G401.6 (cell line): ENCODE data around the gene LHX3.

Experiments used
- FAIRE-seq: peaks from 2 replicates; lab custom pipeline; 2012; peaks lifted over from hg19 to GRCh38; lab: Jason Lieb, UNC

Gene LHX3

GRCh38 chr9:136192289-136193126 is 12.4 kb downstream of the LHX3 start:
- FAIRE-seq = no peak

- FAIRE-seq = no peak
These were observed 13.0 kb downstream of the LHX3 start for GRCh38 chr9:136191960-136192286.

GRCh38 chr9:136191099-136191959 is 13.6 kb downstream of the LHX3 start:
- no peak for FAIRE-seq

GRCh38 chr9:136190656-136191055 is 14.3 kb downstream of the LHX3 start:
- no peak for FAIRE-seq

GRCh38 chr9:136190237-136190601 is 14.7 kb downstream of the LHX3 start:
- FAIRE-seq = no peak

- no peak for FAIRE-seq
These were observed 15.3 kb downstream of the LHX3 start for GRCh38 chr9:136189394-136190236.

GRCh38 chr9:136187683-136188586 is 17.0 kb downstream of the LHX3 start:
- FAIRE-seq = no peak

- no peak for FAIRE-seq
These were observed 17.7 kb downstream of the LHX3 start for GRCh38 chr9:136187197-136187596.

GRCh38 chr9:136186386-136186785 is 18.5 kb downstream of the LHX3 start:
- no peak for FAIRE-seq

GRCh38 chr9:136185596-136186366 is 19.1 kb downstream of the LHX3 start:
- FAIRE-seq = no peak

- no peak for FAIRE-seq
These were observed 19.9 kb downstream of the LHX3 start for GRCh38 chr9:136185066-136185465.

- no peak for FAIRE-seq
These were observed 22.0 kb downstream of the LHX3 start for GRCh38 chr9:136182850-136183422.

- no peak for FAIRE-seq
These were observed 22.5 kb downstream of the LHX3 start for GRCh38 chr9:136182420-136182787.

- no peak for FAIRE-seq
These were observed 23.0 kb downstream of the LHX3 start for GRCh38 chr9:136181784-136182419.

GRCh38 chr9:136180586-136180985 is 24.3 kb downstream of the LHX3 start:
- FAIRE-seq = no peak

GRCh38 chr9:136179761-136180160 is 25.2 kb downstream of the LHX3 start:
- no peak for FAIRE-seq

GRCh38 chr9:136179101-136179616 is 25.8 kb downstream of the LHX3 start:
- no peak for FAIRE-seq

- no peak for FAIRE-seq
These were observed 26.2 kb downstream of the LHX3 start for GRCh38 chr9:136178773-136179075.

GRCh38 chr9:136178061-136178772 is 26.7 kb downstream of the LHX3 start:
- no peak for FAIRE-seq
